Measurements from ENCODE around the gene ACTL6A. TPM values are rescaled to one million over a fixed set of nuclear protein-coding genes. Genes with fewer than 3 reads are reported as not detected.

Gene ACTL6A
- total RNA-seq, 1 experiment from 2014 or later = 61.9 TPM

- no peaks in the 10 kb centered on the region for H3K9me3 ChIP-seq (ENCODE audit: control insufficient read depth in 1 of 2, insufficient read depth in 1 of 2, low read depth in 1 of 2, low read length in 2 of 2)
- H3K4me1 ChIP-seq (ENCODE audit: control insufficient read depth in 1 of 2, insufficient read depth in 2 of 2, low read length in 2 of 2) = peaks cover 3 to 8% of the 10 kb centered on the region in 2 experiments; a peak in 2 of 4 replicates
- intact Hi-C loops (cut with micrococcal nuclease) = no loop called here
- ChIA-PET POLR2A (no interaction called here), RAD21 (ENCODE audit: low non-redundant PET in 1 of 2, low total read pairs in 2 of 2, uncharacterized antibody in 2 of 2, unreplicated experiment in 2 of 2) (no interaction called here), CTCF (no interaction called here)
- TF ChIP-seq SP1 (IDR thresholded peaks at IDR 0.05; ENCODE audit: low read depth) (no peak), EZH2 (IDR thresholded peaks at IDR 0.05) (no peak), EGR1 (IDR thresholded peaks at IDR 0.05; ENCODE audit: low read depth) (no peak), TCF7L2 (IDR thresholded peaks at IDR 0.05; ENCODE audit: borderline replicate concordance, extremely low read depth, insufficient read depth, insufficient read length) (no peak), CTCF (IDR thresholded peaks at IDR 0.05 in 2 of 3, conservative IDR thresholded peaks at IDR 0.05 in 1 of 3; ENCODE audit: borderline replicate concordance in 1 of 3, insufficient read depth in 1 of 3, low read depth in 2 of 3, low read length in 2 of 3) (no peak), ZNF274 (IDR thresholded peaks at IDR 0.05; ENCODE audit: low read depth, low read length) (no peak), YY1 (IDR thresholded peaks at IDR 0.05; ENCODE audit: extremely low read depth, insufficient replicate concordance, low read depth, low read length) (no peak), REST (IDR thresholded peaks at IDR 0.05; ENCODE audit: low read depth) (no peak), RAD21 (IDR thresholded peaks at IDR 0.05; ENCODE audit: low read depth) (no peak), CBX3 (IDR thresholded peaks at IDR 0.05; ENCODE audit: low read depth) (no peak), MAX (IDR thresholded peaks at IDR 0.05) (no peak), JUND (IDR thresholded peaks at IDR 0.05) (no peak), POLR2AphosphoS5 (IDR thresholded peaks at IDR 0.05; ENCODE audit: low read depth, low read length) (no peak), ZBTB33 (IDR thresholded peaks at IDR 0.05; ENCODE audit: extremely low read depth, insufficient replicate concordance, low read length) (no peak)
- peak overlapping the region; percentile 45; the same call in 1 of the 2 replicates for H3K4me2 ChIP-seq (ENCODE audit: low read length)
- H3K79me2 ChIP-seq (ENCODE audit: insufficient read depth, low read length) = no peaks in the 10 kb centered on the region
- H2AFZ ChIP-seq (ENCODE audit: low read depth, low read length, poor library complexity, severe bottlenecking) = peak overlapping the region; percentile 95
- DNase-seq (ENCODE audit: low read depth, low spot score) (no peak), ATAC-seq (no peak)
- H3K27me3 ChIP-seq (ENCODE audit: insufficient read depth, low read length) = no peaks in the 10 kb centered on the region
- no peaks in the 10 kb centered on the region for H4K20me1 ChIP-seq (ENCODE audit: insufficient read depth)
- H3K9ac ChIP-seq (ENCODE audit: low read length) = no peak overlapping the region
- no TSS peak for BruUV-seq (replicated peaks)
- no peaks in the 10 kb centered on the region for H3K9me2 ChIP-seq (ENCODE audit: insufficient read depth)
- H3K27ac ChIP-seq (ENCODE audit: low read depth, low read length) = no peak overlapping the region
- no peaks in the 10 kb centered on the region for H3K36me3 ChIP-seq (ENCODE audit: control insufficient read depth in 1 of 2, insufficient read depth in 2 of 2, low read length in 2 of 2)
- H3K4me3 ChIP-seq (replicated peaks in 1 of 2; ENCODE audit: low read depth in 1 of 2, low read length in 2 of 2) = no peak overlapping the region
These were observed 36.2 kb upstream of the ACTL6A start for GRCh38 chr3:179526482-179526881.

Data from HCT116 (cell line).